Upper lobe of left lung (tissue), 6 donors: ENCODE results near the gene F12. TPM values are rescaled to one million over a fixed set of nuclear protein-coding genes. Genes with fewer than 3 reads are reported as not detected.

Experiments used
- ATAC-seq, 2 donors: fragments of 200-7000 bp; cut with Tn5 transposase; one replicate each; pipeline ENCODE4 v1.9.1; 2022; ENCODE audit warnings: mild to moderate bottlenecking in 2 of 2, moderate library complexity in 2 of 2; ENCODE audit not compliant: low FRiP score in 2 of 2
- DNase-seq, 2 donors: peaks; one replicate each; pipeline ENCODE4 v3.0.0-alpha.2; 2019 to 2020
- H3K27ac ChIP-seq, 4 donors: fragments of 200-600 bp; sonication (generic); one replicate each; pipeline ENCODE4 v1.5.1; 2016 to 2019
- H3K27me3 ChIP-seq, 4 donors: fragments of 200-600 bp; sonication (generic); one replicate each; pipeline ENCODE4 v1.5.1; 2017 to 2019
- H3K36me3 ChIP-seq, 4 donors: fragments of 200-600 bp; sonication (generic); one replicate each; pipeline ENCODE4 v1.5.1; 2016 to 2019
- H3K4me1 ChIP-seq, 4 donors: fragments of 200-600 bp; sonication (generic); one replicate each; pipeline ENCODE4 v1.5.1; 2018 to 2019
- H3K4me3 ChIP-seq, 4 donors: fragments of 200-600 bp; sonication (generic); one replicate each; pipeline ENCODE4 v1.5.1; 2017 to 2019; ENCODE audit warnings: mild to moderate bottlenecking in 2 of 4, moderate library complexity in 1 of 4
- H3K9me3 ChIP-seq, 4 donors: fragments of 200-600 bp; sonication (generic); one replicate each; pipeline ENCODE4 v1.5.1; 2018 to 2019
- EP300 ChIP-seq, 4 donors: sonication (generic); formaldehyde crosslinking; IDR thresholded peaks; one replicate each; pipeline ENCODE4 v1.5.1; 2017; ENCODE audit warnings: antibody characterized with exemption in 4 of 4, control low read depth in 2 of 4
- POLR2A ChIP-seq, 4 donors: fragments of 450-650 bp; IDR thresholded peaks; one replicate each; pipeline ENCODE4 v1.5.1; 2016 to 2017; ENCODE audit warnings: antibody characterized with exemption in 4 of 4, mild to moderate bottlenecking in 2 of 4
- POLR2AphosphoS5 ChIP-seq, 2 donors: sonication (generic); formaldehyde crosslinking; IDR thresholded peaks; one replicate each; pipeline ENCODE4 v1.5.1; 2017; ENCODE audit warnings: antibody characterized with exemption in 2 of 2
- WGBS, 2 donors: methylation state at CpG; one replicate each; pipeline ENCODE4 v1.1.5; 2017 to 2018; 5-methylcytosine and 5-hydroxymethylcytosine counted together
- total RNA-seq, 6 donors: library from RNA; depleted of rRNA in 4 of 6; stranded (reverse); fragments of >200 nt in 4 of 6; gene quantifications; one replicate each; pipeline versions ENCODE4 v1.1.0 to v1.2.1, GENCODE V29; 2016 to 2021
- TF ChIP-seq, protein P1 (sequence below), 6 experiments: fragments of 450-650 bp in 4 of 6; fragments of 200-600 bp in 2 of 6; sonication (generic) in 2 of 6; IDR thresholded peaks; one replicate each; pipeline ENCODE4 v1.5.1; 2016 to 2019; ENCODE audit warnings: antibody characterized with exemption in 6 of 6
- donor health status: DM: no; HTN: no; CAD: no; lungs with moderate emphysema.
- donor health status: DM: no; HTN: yes; CAD: no; lungs with severe emphysema.

The F12 gene
- total RNA-seq, 6 donors from 2014 or later = 0.91 to 7.8 (median 2.1) TPM; not detected in 1

- H3K27ac ChIP-seq = no peak overlapping the region
- ATAC-seq (no peak), DNase-seq (no peak)
- no peak for TF ChIP-seq EP300 (IDR thresholded peaks at IDR 0.05)
- TF ChIP-seq POLR2A (IDR thresholded peaks at IDR 0.05) = no peak
- TF ChIP-seq, protein P1, sequence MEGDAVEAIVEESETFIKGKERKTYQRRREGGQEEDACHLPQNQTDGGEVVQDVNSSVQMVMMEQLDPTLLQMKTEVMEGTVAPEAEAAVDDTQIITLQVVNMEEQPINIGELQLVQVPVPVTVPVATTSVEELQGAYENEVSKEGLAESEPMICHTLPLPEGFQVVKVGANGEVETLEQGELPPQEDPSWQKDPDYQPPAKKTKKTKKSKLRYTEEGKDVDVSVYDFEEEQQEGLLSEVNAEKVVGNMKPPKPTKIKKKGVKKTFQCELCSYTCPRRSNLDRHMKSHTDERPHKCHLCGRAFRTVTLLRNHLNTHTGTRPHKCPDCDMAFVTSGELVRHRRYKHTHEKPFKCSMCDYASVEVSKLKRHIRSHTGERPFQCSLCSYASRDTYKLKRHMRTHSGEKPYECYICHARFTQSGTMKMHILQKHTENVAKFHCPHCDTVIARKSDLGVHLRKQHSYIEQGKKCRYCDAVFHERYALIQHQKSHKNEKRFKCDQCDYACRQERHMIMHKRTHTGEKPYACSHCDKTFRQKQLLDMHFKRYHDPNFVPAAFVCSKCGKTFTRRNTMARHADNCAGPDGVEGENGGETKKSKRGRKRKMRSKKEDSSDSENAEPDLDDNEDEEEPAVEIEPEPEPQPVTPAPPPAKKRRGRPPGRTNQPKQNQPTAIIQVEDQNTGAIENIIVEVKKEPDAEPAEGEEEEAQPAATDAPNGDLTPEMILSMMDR (IDR thresholded peaks at IDR 0.05) = no peak
- TF ChIP-seq POLR2AphosphoS5 (IDR thresholded peaks at IDR 0.05) = no peak
- no peak overlapping the region for H3K4me3 ChIP-seq
- peaks cover 13 to 19% (median 18%) of the 10 kb centered on the region in 4 donors for H3K4me1 ChIP-seq
- no peaks in the 10 kb centered on the region for H3K9me3 ChIP-seq
- peaks cover 0 to 3% (median under 1%) of the 10 kb centered on the region in 4 donors for H3K27me3 ChIP-seq
- 84 to 100% methylated on average over 1 to 5 of the region's 5 CpGs for WGBS, 2 donors
- H3K36me3 ChIP-seq = no peaks in the 10 kb centered on the region
Measured at GRCh38 chr5:177393990-177394389, 15.4 kb downstream of the F12 start.

- Histone ChIP-seq H3K27ac (no peak overlapping the region), H3K9me3 (no peaks in the 10 kb centered on the region), H3K4me3 (no peak overlapping the region), H3K36me3 (no peaks in the 10 kb centered on the region), H3K27me3 (no peaks in the 10 kb centered on the region), H3K4me1 (peaks cover 15 to 24% (median 22%) of the 10 kb centered on the region in 4 donors)
- TF ChIP-seq, protein P1 (IDR thresholded peaks at IDR 0.05) = no peak
- TF ChIP-seq POLR2AphosphoS5 (IDR thresholded peaks at IDR 0.05) (no peak), POLR2A (IDR thresholded peaks at IDR 0.05) (no peak)
- WGBS, 2 donors = 60 to 82% methylated on average over 1 of the region's 1 CpG
- no peak for ATAC-seq
- DNase-seq = no peak
Measured at GRCh38 chr5:177393206-177393765, 16.1 kb downstream of the F12 start.

DNA sequence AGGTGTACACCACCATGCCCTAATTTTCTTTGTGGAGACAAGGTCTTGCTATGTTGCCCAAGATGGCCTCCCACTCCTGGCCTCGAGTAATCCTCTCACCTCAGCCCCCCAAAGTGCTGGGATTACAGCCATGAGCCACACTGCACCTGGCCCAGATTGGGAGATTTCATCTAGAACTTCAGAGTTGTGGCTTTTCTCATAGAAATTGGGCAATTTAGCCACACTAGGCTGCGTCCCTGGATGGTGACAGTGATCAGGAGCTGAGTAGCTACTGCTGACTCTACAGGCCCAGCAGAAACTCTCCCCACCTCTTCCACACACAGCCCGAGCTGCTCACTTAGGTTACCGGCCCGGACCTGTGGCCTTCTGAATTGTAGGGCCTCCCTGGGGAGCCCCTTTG lies 16.6 kb downstream of the F12 start:
- H3K27me3 ChIP-seq = no peaks in the 10 kb centered on the region
- 61 to 81% methylated on average over 5 of the region's 5 CpGs for WGBS, 2 donors
- TF ChIP-seq POLR2A (IDR thresholded peaks at IDR 0.05) (no peak), POLR2AphosphoS5 (IDR thresholded peaks at IDR 0.05) (no peak), EP300 (IDR thresholded peaks at IDR 0.05) (no peak)
- TF ChIP-seq, protein P1 (IDR thresholded peaks at IDR 0.05) = no peak
- no peaks in the 10 kb centered on the region for H3K9me3 ChIP-seq
- H3K4me3 ChIP-seq = no peak overlapping the region
- H3K27ac ChIP-seq = no peak overlapping the region
- H3K4me1 ChIP-seq = peaks cover 15 to 24% (median 22%) of the 10 kb centered on the region in 4 donors
- H3K36me3 ChIP-seq = no peaks in the 10 kb centered on the region
- DNase-seq (no peak), ATAC-seq (no peak)

GRCh38 chr5:177390363-177391300 lies 18.7 kb downstream of the F12 start:
- H3K4me3 ChIP-seq = no peak overlapping the region
- no peaks in the 10 kb centered on the region for H3K9me3 ChIP-seq
- ATAC-seq = peak; percentile 89 to 93
- H3K36me3 ChIP-seq = no peaks in the 10 kb centered on the region
- peak overlapping the region in 2 of 4 donors; percentile 43 to 59 for H3K27ac ChIP-seq
- 24% methylated on average over 13 of the region's 13 CpGs for WGBS, 2 donors
- no peaks in the 10 kb centered on the region for H3K27me3 ChIP-seq
- TF ChIP-seq, protein P1 (IDR thresholded peaks at IDR 0.05) = peak; percentile 94 to 98 (median 96)
- TF ChIP-seq POLR2AphosphoS5 (IDR thresholded peaks at IDR 0.05) (peak in 1 of 2 donors; percentile 22), EP300 (IDR thresholded peaks at IDR 0.05) (no peak), POLR2A (IDR thresholded peaks at IDR 0.05) (no peak)
- H3K4me1 ChIP-seq = peaks cover 15 to 24% (median 22%) of the 10 kb centered on the region in 4 donors
- DNase-seq = peak in 1 of 2 donors; percentile 87
